Renal pelvis (tissue), 4 donors: ENCODE measurements around the gene USH2A. TPM values are rescaled to one million over a fixed set of nuclear protein-coding genes. Genes with fewer than 3 reads are reported as not detected.
"Not testable (repeated sequence)": the region's sequence is repeated elsewhere in the genome, so short reads cannot be mapped to it uniquely, and the experiment has no call there.

Experiments
- DNase-seq: peaks from one replicate; pipeline ENCODE4 v3.0.0-alpha.2; 2013
- polyA plus RNA-seq, 3 donors: library from polyadenylated mRNA; unstranded; fragments of 120-200 nt; gene quantifications; one replicate each; pipeline ENCODE4 v1.2.1, GENCODE V29; 2013; ENCODE audit not compliant: insufficient read length in 3 of 3

The USH2A gene
- polyA plus RNA-seq, 3 donors = 0.07 to 0.37 (median 0.31) TPM

DNA sequence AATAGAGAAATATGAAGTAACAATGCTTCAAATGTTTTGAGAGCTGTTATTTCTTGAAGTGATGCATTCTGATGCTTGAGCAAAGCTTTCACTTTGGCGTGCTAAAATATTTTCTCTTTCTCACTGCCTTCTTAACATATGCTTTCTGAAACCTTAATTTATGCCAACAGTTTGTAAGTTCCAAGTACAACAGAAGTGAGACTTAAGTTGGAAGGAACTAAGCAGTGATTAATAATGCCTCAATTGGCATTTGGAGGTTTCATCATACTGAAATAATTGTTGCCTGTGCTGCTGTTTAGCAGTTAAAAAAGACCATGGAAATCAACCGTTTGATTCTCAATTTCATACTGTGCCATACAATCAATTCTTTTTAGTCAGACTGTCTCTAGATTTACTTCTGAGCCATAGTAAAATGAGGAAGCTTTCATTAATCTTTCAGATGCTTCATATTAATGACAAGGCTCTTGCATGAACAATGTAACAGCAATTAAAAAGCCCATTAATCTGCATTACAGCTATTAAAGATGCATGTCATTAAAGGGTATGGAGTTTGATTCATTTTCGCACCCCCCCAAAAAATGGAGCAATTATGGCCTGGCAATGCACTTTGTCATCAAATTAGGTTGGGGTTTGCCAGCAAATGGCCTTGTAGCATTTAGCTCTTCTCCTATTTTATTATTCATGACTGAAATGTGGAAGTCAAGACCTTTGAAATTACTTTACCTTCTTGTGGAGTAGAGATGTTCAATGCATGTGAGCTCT, 375.3 kb downstream of the USH2A start:
- no peak for DNase-seq

DNA sequence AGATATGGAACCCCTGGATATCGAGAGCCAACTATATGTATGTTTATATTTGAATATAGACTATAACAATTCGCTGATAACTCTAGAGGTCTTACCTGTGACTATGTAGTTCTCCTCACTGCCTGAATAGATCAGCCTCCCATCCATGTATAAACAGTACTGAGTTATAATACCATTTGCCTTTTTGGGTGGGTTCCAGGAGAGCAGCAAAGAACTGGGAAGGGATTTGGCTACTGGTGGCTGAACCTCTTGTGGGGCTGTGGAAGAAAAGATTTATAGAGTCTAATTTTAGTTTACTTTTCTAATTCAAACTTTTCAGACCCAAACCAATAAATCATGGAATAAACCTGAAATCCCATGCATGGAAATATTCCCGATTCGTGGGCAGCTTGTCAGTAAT, 376.9 kb downstream of the USH2A start:
- no peak for DNase-seq

DNA sequence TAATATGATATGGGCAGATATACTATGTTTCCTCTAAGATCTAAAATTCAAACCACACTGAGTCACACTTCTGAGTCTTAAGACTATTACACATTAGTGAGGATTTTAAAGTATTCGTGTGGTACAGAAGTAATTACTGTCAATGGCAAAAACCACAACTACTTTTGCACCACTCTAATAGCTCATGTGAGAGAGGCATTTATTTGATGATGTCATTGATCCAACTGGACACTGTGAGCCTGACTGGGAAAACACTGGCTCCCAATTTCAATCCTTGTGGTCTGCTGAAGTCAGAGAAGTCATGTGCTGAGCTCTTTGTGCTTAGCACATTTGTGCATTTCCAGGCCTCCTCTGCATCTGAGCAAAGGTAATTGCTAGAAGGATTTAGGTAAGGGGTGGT, 377.8 kb downstream of the USH2A start:
- no peak for DNase-seq

DNA sequence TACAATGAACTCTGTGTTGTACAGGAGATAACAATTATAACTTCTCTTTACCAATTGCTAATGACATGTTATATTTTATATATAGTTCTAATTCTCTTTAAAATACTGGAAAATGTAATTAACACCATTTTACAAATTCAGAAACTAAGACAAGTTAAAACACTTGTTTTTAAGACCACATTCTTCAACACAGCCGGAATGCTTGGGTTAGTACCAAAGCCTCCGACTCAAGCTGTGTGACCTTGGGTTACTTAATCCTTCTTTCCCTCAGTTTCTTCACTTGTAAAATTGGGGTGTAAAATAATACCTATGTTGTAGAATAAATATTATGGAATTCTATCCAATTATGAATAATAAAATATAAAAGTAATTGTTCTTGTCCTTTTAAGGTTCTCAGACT, 378.7 kb downstream of the USH2A start:
- no peak for DNase-seq

DNA sequence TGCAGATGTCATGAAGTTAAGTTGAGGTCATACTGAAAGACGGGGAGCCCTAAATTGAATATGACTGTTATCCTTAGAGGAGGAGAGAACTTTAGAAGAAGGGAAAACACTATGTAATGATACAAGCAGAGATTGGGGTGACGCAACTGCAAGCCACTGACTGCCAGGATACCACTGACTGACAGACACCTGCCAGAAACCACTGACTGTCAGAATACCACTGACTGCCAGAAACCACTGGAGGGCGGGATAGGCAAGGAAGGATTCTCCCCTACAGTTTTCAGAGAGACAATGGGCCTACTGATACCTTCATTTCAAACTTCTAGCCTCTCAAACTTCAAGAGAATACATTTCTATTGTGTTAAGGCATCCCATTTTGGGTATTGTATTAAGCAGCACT, 388.7 kb downstream of the USH2A start:
- DNase-seq = no peak

DNA sequence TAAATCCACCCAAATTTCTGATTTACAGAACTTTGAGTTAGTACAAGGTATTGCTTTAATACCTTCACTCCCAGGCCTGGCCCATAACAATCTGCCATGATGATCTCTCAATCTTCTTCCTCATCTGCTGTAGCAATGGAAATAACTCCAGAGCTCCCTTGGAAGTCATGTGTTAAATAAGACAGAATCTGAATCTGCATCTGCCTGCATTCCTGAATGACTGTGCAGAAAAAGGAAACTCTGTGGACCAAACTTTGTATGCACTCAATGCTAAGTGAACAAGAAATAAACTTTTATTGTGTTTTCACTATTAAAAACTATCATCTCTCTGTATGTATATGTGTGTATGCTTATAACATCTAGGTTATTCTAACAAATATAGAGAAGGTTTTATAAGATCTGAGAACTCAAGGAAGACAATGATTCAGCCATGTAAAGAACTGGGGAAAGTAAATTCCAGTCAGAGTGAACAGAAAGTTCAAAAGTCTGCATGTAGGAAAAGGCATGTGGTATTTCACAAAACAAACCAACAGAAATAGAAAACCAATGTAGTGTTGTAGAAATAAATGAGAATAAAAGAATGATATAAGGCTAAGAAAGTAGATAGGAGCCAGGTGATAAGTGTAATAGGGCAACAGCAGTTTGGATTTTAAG, 390.2 kb downstream of the USH2A start:
- DNase-seq = no peak

DNA sequence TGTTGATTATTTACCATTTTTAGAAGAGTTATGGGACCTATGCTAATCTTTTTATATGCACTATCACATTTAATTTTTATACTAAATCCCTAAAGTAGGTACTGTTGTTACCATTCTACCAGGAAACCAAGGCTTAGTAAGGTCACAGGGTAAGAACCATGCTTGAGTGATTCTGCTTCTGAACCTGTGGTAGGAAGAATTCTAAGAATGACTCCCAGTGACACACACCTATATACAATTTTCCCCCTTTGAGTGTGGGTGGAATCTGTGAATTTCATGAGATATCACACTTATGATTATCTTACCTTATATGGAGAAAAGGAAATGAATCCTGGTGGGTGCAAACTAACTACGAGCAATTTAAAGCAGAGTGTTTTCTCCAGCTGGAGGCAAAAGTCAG, 391.0 kb downstream of the USH2A start:
- DNase-seq = no peak

DNA sequence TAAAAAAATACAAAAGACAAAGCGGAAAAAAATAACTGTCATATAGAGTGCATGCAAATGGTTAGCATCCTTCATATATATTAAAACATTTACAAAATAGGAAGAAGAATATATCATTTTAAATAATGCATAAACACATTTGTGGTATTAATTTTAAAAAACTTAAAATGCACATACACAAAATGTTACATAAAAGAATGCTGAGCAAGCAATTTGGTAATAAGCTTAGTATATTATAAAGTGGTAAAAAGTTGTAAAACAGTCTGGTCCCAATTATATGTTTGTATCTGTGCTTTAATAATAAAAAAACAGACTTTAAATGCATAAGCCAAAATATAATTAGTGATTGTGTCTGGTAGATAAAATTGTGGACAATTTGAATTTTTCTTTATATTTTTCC, 394.6 kb downstream of the USH2A start:
- DNase-seq = no peak

DNA sequence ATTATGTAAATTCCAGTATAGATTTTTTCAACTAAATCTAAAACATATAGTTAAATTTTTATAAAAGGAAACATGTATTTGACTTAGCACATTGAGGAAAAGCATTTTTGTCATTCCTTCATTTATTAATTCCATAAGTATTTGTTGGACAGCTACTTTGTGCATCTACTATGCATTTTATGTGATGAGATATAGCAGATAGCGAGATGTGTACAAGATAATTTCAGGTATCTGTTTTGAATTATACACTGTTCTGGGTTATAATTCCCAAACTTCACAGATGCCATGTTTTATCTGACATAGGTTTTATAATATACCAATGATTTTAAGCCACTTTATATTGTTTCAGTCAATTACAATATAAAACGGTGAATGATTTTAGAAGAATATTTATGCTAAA, 398.7 kb downstream of the USH2A start:
- no peak for DNase-seq

DNA sequence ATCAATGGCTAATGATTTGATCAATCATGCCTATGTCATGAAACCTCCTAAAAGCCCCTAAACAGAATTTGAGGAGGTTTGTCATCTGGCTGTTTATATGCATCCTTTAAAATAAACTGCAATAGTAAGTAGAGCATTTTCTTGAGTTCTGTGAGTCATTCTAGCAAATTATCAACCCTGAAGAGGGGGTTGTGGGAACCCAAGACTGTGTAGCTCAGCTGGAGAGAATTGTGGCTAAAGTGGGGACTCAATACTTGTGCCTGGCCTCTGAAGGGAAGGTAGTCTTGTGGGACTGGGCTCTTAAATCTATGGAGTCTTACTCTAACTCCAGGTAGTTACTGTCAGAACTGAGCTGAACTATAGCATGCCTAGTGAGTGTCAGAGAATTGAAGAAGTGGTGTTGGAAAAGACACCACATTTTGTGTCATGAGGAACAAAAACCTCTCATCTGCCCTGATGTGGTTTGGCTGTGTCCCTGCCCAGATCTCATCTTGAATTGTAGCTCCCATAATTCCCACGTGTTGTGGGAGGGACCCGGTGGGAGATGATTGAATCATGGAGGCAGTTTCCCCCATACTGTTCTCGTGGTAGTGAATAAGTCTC, 402.4 kb downstream of the USH2A start:
- DNase-seq = no peak

DNA sequence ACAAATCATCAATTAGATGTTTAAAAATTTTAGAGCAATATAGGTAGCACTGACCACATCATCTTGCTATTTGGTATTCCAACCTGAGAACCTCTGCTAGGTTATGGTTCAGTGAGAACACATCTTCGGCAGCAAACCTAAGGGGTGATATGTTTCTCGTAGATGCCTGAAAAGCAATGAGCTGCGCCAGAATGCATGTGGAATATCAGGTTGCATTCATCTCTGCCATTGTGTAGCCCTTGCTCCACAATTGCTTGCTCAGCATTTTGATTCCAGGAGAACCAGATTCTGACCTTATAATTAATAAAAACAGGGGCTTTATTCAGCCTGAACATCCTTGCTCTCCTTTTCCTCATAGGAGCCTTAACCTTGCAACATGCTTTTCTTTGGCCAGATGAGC, 408.1 kb downstream of the USH2A start:
- DNase-seq = peak; percentile 20

DNA sequence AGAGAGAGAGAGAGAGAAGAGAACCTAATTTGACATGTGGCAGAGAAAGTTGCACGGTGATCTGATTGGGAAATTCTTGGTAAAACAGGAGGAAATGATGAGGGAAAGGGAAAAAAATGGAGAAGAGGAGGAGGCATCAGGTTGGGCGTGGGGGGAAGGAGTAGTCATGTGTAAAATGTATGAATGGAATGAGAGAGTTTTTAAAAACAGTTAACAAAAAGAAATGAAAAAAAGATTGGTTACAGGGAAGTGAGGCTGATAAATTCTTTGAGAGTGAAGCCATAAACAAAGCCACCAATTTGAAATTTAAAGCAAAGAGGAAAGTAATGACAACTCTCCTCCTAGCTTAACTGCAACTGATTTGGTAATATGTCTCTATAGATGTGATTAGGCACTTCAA, 409.2 kb downstream of the USH2A start:
- no peak for DNase-seq

DNA sequence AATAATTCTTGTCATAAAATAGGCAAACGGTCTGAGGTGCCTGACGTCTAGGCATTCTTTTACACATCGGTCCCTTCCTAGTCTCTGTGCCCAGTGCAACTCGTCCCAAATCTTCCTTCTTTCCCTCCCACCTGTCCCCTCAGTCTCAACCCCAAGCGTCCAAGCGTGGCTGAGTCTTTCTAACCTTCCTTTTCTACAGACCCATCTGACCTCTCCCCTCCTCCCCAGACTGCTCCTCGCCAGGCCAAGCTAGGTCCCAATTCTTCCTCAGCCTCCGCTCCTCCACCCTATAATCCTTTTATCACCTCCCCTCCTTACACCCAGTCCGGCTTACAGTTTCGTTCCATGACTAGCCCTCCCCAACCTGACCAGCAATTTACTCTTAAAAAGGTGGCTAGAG, 413.8 kb downstream of the USH2A start:
- not testable (repeated sequence) for DNase-seq

DNA sequence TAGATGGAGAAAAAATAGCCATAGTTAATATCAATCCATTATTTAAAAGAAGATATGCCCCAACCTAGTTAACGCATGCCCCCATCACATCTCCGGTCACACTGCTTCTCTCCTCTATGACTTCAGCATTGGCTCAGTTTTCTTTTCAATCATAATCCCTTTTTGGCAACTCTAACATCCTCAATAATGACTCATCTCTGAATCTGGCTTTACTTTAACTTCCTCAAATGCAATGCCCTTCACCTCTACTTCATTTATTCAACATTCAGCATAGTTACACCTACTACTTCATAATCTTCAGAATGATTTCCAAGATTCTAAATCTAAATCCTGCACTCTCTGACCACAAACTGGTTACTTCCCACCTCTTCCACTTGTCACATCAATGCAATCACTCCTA, 417.3 kb downstream of the USH2A start:
- no peak for DNase-seq

DNA sequence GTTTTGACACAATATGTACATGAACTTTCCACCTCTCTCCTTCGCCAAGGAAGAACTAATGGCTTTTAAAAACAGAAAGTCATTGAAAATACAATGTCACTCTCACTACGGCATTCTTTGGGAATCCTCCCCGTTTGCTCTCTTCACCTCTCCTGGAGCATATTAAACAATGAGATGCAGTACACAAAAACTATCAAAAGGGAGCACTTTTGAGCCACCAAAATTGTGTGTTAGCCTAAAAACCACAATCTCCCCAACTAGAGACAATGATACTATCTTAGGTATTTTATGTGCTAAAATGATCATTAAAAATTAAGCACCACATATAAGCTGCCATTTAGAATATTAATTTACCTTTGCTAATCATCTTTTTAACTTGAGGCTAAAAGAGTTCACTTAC, 430.6 kb downstream of the USH2A start:
- DNase-seq = peak; percentile 23

DNA sequence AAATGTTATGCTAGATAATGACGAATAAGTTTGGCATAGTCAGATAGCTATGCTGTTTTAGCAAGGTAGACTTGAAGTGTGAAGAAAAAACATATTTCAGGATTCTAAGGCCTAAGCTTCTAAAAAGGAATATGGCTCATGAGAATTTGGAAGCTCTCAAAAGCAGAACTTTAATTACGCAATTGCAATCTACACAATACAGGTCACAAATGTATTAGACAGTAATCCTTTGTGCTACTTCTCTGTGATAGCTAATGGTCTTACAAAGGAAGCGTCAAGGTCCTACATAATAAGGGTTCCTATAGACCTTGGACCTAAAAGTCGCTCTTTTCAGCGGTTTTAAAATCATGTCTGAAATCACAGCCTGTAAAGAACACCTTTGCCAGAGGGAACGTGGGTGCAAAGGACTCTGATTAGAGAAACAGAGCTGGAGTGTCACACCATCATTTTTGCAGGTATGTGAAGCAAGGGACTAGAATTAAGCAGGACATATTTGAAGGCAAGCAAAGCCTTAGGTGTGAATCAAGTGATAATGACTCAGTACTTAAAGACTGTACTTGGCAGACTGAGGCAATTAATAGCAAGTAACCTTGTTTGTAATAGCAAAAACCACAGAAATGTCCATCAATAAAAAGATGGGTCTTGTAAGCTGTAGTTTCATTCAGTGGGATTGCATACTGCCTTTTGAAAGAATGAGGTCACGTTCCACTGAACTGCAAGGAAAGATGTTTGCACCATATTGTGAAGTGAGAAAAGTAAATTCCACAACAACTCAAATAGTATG, 436.0 kb downstream of the USH2A start:
- DNase-seq = no peak

DNA sequence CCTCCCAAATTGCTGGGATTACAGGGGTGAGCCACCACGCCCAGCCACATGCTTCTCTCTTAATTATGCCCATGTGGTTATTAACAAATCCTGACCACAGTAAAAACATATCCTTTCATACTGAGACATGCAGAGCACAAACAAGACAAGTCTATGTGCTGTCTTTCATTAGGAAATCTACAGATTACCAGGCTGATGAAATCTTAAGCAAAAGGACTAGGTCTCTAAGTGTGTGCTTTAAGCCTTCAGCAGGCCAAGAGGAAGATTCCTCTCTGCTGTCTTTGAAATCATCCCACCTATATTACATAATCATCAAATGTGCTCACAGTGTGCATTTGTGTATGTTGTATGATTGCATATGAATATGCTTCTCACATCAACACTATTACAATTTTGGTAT, 436.8 kb downstream of the USH2A start:
- DNase-seq = no peak

DNA sequence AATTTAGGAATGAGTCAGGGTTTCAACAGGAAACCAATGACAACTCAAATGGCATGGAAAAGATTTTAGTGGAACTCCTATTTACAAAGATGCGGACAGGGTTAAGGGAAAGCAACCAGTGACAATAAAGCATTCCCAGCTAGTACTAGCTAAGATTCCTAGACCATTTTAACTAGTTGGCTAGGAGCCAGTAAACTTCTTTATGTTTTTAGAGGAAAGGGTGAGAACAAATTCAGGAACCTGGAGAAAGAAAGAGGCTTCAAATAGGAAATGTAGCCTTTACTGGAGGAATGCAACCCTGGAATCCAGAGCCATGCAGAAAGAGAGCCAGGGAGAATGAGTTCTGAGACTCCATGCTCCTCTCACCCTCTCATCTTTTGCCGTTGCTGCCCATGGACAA, 439.6 kb downstream of the USH2A start:
- no peak for DNase-seq

DNA sequence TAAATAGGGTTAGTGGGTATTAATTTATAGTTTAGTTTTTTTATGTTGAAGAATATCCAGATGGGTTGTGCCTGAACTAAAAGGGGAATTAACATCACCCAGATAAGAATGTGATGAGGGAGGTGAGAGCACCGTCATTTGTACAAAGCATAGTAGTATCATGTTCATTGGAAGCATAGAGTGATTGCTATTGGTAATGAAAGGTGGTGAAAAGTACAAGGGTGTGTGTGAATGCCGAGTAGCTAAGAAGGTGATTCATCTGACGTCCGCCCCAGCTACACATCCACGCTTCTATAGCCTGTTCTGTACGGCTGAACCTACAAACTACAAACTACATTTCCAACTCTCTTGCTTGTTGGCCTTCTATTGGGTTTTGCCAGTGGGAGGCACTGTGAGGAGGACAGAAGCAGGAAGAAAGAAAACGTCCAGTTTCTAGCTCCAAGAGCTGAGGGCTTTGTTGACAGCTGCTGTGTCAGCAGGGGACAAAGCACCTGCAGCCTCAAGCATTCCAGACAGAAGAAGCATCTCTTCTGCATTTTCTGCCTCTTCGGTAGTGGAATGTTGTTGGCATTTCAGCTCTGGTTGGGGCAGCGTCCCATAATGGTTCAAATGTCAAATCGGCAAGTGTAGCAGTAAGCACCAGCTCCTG, 451.3 kb downstream of the USH2A start:
- DNase-seq = no peak

DNA sequence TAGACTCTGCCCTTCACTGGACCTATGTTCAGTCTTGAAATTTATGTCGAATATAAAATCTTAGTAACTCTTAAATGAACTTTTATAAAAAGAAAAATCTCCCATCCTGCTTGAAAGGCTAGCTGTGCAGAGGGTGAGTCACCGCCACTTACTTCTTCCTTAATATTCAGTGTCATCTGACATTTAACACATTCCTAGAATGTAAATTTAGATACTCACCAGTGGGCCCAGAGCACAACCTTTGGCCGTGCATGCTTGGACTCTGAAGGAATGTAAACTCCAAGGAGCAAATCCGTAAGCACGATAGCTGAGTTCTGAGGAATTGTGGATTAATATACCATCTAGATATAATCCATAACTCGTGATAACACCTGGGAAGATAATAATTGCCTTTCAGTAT, 452.8 kb downstream of the USH2A start:
- DNase-seq = no peak

DNA sequence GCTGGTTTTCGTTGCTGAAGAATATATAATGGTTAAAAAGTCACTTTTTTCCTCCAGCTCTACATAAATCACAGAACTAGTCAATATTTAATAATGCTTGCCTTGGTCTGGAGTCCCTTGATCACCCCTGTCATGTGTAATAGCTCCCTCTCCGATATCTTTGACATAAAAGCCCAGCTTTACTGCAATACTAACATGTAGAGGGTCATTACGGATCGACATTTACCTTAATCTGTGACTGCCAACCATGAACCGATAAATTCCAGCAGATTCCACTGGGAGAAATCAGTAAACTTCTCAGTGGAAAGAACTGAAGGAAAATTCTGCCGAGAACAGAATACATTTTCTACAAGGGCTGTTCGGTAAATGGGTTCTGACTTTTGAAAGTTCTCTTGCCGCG, 459.6 kb downstream of the USH2A start:
- DNase-seq = no peak

DNA sequence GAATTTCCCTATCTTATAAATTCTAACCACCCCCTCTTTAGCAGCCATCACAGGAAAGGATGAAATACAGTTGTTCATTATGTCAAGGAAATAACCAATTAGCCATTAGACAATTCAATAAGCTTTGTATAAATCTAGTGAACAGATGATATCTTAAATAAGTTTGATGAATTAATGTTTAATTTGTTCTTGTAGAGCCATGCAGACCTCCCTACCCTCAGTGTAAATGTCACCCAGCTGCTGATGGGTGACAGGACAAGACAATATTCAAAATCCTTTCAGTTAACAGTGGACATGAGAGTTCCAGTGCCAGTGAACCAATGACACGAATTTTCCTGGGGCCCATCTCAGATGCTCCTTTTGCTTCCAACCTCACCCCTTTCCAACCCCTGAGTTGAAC, 460.2 kb downstream of the USH2A start:
- no peak for DNase-seq
